GM18951 (cell line): ENCODE data around the gene CHRNA4.

ENCODE experiments used
- POLR2A ChIP-seq: IDR thresholded peaks from 4 replicates; pipeline ENCODE4 v1.6.1; 2011; ENCODE audit warnings: mild to moderate bottlenecking; ENCODE audit not compliant: insufficient read length, insufficient read depth; ENCODE audit errors: extremely low read depth
- in situ Hi-C: fragments of 300-500 bp; cut with MboI; formaldehyde crosslinking; loops from one replicate; pipeline ENCODE4 v1.12.0; 2022; ENCODE audit warnings: low sequenced_read_pairs, mixed read lengths, inconsistent platforms; ENCODE audit not compliant: unreplicated experiment

Gene CHRNA4

DNA sequence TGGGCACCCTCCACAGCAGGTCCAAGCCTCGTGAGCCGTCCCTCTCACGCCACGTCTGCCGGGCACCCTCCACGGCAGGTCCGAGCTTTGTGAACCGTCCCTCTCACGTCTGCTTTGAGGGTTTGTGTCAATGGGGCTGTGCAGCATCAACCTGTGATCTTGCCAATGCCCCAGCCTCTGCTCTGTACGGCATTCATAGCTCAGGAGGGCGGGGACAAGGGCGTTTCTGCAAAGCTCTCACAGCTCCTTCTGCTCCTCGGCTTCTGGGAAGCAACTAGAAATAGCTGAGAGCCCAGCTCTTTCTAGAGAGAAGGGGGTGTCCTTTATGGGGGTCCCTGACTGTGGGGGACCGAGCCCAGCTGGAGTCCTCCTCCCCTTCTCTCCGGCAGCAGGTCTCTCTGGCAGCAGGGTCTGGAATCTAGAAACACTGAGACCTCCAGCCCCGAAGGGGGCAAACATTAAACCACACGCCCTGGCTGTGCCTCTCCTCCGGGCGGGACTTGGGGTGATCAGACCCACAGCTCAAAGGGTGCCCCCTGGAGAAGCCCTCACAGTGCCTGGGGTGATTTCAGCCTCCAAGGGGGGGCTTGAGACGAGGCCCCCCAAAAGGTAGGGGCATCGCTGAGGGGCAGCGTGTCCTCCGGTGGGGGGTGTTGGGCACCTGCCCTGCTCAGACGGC is 41.2 kb upstream of the CHRNA4 start:
- TF ChIP-seq POLR2A = no peak
- in situ Hi-C loops = no loop called here

DNA sequence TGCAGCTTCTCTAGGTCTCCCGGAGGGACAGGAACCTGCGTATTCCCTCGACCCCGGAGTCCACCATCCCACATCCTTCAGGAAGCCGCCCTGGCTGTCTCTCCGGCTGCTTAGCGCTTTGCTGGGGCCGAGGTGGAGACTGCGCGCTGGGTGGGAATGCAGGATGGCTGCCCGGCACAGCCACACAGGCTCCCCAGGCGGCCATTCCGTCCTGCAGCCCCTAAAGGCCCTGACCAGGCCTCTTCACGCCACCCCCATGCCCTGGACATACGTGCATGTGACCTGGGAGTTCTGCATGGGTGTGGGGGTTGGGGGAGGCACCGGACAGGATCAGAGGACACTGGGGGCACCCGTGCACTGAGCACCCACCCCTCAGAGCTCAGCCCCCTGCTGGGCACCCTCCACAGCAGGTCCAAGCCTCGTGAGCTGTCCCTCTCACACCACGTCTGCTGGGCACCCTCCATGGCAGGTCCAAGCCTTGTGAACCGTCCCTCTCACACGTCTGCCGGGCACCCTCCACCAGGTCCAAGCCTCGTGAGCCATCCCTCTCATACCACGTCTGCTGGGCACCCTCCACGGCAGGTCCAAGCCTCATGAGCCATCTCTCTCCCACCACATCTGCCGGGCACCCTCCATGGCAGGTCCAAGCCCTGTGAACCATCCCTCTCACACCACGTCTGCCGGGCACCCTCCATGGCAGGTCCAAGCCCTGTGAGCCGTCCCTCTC is 40.4 kb upstream of the CHRNA4 start:
- no peak for TF ChIP-seq POLR2A
- in situ Hi-C loops = no loop called here

DNA sequence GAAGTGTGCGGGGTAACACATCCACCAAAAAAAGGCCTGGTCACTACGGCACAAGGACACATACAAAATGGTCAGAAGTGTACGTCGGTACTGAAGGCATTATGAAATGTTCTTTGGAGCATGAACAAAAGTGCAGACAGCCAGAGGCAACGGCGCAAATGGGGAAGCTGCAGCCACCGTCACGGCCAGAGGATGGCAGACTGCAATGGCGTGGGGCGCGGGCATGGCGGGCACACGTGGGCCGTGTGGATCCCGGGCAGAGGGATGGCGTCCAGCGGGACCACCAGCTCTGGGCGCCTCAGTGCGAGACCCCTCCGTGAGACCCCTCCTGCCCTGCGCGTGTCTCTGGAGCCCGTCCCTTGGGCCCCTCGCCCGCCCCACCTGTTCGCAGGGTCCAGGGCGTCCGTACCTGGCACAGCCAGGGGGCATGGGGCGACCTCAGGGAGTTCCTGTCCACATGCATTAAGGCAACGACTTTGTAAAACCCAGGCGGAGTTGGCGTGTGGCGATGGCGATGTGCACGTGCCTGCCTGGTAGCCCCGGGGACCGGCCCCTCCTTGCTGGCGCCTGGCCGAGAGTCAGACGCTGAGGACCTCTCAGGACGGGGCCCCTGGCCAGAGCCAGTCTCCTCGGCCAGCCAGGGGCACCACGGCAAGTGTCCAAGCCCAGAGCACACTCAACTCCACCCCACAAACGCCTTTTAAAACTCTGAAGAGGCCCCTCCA is 39.5 kb upstream of the CHRNA4 start:
- TF ChIP-seq POLR2A = no peak

DNA sequence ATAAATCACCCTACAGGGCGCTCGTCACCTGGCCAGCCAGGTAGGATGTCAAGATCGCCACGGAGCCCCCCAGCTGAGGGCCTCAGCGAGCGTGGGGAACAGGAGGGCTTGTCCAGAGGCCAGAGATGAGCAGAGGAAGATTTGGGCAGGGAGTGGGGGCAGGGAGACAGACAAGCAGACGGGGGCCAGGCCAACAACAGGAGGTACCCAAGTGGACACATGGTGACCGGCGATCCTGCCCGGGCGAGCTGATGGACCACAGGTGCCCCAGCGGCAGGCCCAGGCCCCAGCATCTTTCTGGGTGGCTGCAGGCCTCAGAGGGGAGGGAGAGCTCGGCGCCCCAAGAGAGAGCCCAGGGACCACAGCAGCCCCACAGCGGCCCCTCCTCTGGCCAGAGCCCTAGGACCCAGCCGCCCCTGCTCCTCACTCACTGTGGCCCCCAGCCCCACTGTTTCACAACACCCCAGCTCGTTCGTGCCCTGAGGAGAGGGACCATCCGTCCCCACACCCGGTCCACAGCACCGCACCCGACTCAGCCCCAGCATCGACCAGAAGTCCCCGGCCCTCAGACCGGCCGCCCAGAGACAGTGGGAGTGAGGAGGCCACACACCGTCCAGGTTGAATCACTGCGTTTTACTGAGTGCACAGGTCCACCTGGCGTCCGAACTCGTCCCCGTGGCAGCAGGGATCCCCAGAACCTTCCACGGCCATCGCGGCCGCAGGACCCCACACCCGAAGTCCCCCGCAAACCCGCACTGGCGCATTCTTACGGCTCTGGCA is 38.6 kb upstream of the CHRNA4 start:
- TF ChIP-seq POLR2A = no peak
- in situ Hi-C loops = no loop called here

More for the DNA sequence above, 39.5 kb upstream of the CHRNA4 start:
- in situ Hi-C loops = no loop called here

DNA sequence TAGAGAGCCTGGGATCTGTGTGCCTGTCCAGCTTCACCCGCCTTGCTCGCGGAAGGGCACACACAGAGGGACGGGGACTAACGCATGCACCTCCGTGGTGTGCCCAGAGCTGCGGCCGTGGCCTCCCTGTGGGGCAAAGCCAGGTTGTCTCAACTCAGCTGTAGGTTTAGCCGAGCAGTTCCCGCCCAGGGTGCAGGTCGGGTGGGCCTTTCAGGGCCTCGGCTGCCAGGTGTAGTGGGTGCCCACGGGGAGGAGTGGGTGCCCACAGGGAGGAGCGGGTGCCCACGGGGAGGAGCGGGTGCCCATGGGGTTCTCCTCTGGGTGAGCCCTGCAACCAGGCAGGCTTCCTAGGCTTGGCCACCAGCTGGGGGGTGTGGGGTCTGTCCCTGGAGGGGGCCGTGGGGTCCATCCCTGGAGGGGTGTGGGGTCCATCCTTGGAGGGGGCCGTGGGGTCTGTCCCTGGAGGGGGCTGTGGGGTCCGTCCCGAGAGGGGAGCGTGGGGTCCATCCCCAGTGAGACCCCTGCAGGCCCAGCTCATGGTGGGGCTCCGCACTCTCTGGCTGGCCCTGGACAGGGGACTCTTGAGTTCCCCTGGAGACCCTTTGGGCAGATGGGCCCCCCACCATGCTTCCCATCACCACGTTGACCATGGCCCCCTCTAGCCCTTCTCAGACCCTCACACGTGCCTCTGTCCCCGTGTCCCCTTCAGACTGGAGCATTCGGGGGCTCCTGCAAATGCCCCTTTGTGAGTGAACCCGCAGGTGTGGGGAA is 37.8 kb upstream of the CHRNA4 start:
- in situ Hi-C loops = no loop called here
- no peak for TF ChIP-seq POLR2A

DNA sequence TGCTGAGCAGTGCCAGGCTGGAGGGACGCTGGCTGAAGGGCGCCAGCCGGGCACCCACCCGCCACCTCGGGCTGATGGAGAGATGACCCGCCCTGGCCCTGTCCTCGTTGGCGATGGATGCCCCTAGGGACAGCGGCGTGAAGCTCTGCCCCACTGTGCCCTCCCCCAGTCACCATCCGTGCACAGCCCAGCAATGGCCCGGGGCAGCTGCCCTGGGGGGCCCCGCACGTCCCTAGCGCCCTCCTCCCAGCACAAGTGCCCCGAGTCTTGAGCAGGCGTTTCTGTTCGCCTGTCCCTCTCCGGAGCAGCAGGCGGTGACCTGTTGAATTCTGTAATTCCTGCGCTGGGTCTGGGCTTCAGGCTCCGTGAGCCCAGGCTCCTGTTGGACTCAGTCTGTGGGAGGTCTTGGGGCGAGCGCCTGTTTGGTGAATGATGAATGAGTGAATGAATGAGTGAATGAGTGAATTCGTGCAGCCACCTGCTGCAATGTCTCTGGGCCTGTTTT is 36.8 kb upstream of the CHRNA4 start:
- no peak for TF ChIP-seq POLR2A
- in situ Hi-C loops = no loop called here

DNA sequence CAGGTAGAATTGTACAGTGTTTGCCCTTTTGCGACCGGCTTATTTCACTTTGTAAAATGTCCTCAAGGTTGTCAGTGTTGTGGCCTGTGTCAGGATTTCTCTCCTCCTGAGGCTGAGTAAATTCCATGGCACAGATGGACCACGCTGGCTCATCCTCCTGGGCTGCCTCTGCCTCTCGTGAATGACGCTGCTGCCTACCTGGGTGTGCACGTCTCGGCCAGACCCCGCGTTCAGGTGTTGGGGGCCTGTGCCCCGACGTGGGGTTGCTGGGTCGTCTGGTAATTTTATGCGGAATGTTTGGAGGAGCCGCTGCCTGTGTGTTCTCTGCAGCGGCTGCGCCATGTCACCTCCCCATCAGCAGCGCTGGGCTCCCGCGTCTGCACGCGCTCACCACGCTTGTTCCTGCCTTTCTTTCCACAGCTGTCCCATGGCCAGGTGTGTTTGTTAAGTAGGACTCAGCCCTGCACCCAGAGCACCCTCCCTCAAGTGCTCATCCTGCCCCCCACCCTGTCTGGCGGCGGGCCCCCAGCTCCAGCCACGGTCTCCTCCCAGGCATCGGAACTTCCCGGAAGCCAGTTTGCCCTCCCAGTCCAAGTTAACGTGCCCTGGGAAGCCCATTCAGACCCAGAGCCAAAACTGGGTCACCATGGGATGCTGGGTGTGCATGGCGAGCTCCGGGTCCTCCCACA is 36.1 kb upstream of the CHRNA4 start:
- no peak for TF ChIP-seq POLR2A
- in situ Hi-C loops = no loop called here

DNA sequence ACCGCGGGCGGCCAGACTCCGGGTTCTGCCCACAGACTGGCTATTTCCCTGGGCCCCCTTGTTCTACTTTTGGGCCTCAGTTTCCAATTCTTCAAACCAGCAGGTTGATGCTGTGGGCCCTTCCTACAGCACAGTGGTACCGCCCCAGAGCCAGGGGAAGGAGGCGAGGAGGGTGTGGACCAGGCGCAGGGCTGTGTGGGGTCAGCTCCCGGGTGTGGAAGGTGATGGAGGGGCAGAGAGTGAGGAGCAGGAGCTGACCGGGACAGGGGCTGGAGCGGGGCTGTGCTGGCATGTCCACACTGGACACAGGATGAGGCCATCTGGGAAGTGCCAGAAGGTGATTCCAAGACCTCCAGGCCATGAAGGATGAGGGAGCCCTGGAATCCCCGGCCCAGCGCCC is 35.2 kb upstream of the CHRNA4 start:
- TF ChIP-seq POLR2A = no peak
- in situ Hi-C loops = no loop called here

DNA sequence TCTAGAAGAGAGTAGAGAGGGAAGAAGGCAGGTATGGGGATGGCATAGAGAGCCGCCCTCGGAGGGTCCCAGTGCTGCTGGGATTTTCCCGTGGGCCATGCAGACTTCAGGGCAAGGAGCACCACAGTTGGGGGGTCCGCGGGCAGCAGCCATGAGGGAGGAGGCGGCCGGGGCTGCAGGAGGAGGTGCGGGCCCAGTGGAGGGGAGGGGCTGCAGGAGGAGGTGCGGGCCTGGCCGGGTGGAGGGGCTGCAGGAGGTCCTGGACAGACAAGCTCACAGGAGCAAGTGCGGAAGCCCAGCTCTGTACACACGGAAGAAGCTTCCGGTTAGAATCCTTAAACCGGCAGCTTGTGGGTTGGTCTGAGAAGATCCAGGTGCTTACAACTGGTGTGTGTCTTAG is 34.6 kb upstream of the CHRNA4 start:
- no peak for TF ChIP-seq POLR2A
- in situ Hi-C loops = no loop called here

DNA sequence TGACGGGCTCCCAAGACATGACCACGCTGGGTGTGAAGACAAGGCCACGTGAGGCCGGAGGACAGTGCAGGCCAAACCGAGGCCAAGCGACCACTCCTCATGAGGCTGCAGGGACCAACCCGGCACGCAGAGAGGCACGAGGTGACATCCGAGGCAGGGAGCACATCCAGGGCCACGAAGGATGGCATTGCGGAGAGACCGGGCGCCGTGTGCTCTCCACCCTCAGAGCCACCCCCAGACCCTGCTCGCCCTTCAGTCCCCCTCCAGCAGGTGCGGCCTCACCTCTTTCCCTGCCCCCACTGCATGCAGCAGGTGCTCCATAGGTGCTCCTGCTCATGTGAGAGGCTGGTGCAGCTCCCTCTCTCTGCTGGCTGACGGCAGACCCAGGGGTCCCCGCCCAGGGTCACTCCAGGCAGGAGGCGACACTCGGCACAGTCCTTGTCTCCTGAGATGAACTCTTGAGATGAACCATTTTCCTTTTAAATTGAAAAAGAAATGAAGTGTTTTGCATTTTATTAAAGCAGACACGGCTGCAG is 33.8 kb upstream of the CHRNA4 start:
- in situ Hi-C loops = no loop called here
- TF ChIP-seq POLR2A = no peak

DNA sequence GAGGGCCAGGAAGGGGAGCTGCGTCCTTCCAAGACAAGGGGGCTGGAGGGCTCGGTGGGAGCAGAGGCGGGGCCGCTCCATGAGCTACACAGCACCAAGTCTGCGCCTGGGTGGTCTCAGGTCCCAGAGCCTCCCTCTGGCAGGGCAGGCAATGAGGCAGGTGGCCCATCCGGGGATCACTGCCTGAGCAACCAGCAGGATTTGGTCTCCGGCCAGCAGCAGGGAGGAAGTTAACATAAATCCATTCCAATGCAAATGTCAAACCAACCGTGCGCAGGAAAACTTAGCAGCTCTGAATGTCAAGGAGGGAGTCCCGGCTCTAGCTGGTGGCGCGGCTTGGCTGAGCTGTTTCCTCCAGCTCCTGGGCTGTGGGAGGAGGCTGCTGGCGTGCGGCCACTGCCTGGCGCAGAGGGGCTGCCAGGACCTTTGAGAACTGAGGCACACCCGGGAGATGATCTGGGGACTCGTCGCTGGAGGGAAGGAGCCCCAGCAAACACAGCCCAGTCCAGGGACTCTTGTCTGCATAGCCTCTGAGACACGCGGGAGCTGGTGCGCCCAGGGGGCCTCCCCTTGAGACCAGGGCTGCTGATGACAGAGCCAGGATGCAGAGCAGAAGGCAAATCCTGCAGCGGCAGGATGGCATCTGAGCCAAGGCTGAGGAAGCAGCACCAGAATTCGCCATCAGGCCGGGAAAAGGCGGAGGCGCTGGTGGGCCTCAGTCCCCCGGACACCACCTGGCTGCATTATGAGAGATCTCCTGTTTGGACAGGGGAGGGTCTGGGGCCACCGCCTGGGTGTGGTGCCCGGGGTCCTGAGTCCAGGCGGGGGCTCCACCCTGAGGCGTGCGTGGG is 33.1 kb upstream of the CHRNA4 start:
- in situ Hi-C loops = no loop called here
- TF ChIP-seq POLR2A = no peak

DNA sequence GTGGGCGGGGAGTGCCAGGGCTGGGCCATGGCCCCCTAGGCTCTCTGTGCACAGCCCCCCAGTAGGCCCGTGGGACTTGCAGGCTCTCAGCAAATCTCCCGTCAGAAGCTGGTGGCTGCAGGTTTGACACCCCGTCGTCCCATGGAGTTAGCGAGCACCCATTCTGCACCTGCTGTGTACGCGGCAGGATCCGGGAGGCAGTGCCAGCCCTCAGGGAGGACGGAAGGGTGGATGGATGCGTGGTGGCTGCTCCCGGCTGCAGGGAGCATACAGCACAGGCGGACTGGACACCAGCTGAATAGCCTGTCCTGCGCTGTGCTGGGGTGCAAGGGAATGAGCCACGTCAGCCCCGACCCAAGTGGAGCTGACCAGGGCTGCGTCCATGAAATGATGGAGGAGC is 32.4 kb upstream of the CHRNA4 start:
- no peak for TF ChIP-seq POLR2A
- in situ Hi-C loops = no loop called here
